ENCODE measurements around the gene RBM39. TPM values are rescaled to one million over a fixed set of nuclear protein-coding genes. Genes with fewer than 3 reads are reported as not detected.

The RBM39 gene
- total and polyA plus RNA-seq, 10 of the 15 experiments (the other 5 are each of a cell fraction or from before 2014, with no cell fraction given), result 135 to 280 (median 217) TPM

GRCh38 chr20:35734374-35734773 is 7.7 kb downstream of the RBM39 start:
- CTCF ChIA-PET, result interaction anchor here (0.7 to 1.6 kb wide), 2 partner anchors 42 to 150 kb away, joined by 3 to 4 read pairs; no protein-coding TSS in a partner anchor
- DNase-seq (ENCODE audit: low read depth, low spot score), result no peak
- Histone ChIP-seq H4K20me1 (ENCODE audit: control insufficient read depth, insufficient read depth) (peaks cover 14% of the 10 kb centered on the region), H3K27ac (ENCODE audit: control insufficient read depth, insufficient read depth) (no peak overlapping the region), H3K36me3 (ENCODE audit: control insufficient read depth in 2 of 2, insufficient read depth in 2 of 2, low read length in 1 of 2) (peaks cover 11 to 45% of the 10 kb centered on the region in 2 experiments), H3K4me1 (ENCODE audit: control insufficient read depth, insufficient read depth, low read length) (peaks cover 2% of the 10 kb centered on the region; the same call in 1 of the 2 replicates), H3K4me2 (ENCODE audit: control insufficient read depth, insufficient read depth) (peak overlapping the region; percentile 15; the same call in 1 of the 2 replicates), H3K4me3 (0 out of 2 replicates have a peak overlapping the region, but pooled peaks have one; percentile 20), H3K27me3 (replicated peaks in 1 of 2; ENCODE audit: control insufficient read depth in 2 of 2, insufficient read depth in 2 of 2, low read length in 1 of 2) (no peaks in the 10 kb centered on the region), H2AFZ (ENCODE audit: control insufficient read depth, low read depth, low read length) (no peak overlapping the region), H3K9me3 (replicated peaks; ENCODE audit: control insufficient read depth, insufficient read depth, low read length) (no peaks in the 10 kb centered on the region), H3K79me2 (ENCODE audit: control insufficient read depth, insufficient read depth, low read length) (peaks cover 94% of the 10 kb centered on the region), H3K9ac (ENCODE audit: control insufficient read depth, insufficient read depth, low read length) (no peak overlapping the region)
- SMC1A ChIA-PET (ENCODE audit: uncharacterized antibody, unreplicated experiment), result interaction anchor here (1.0 to 2.3 kb wide), 7 partner anchors 9 to 220 kb away, joined by 3 to 7 read pairs (median 4); partner anchors contain the start of gene SCAND1
- intact Hi-C loops (cut with micrococcal nuclease; ENCODE audit: unreplicated experiment), result loop anchor here (10.0 kb wide), 1 partner anchor 150 kb away; no protein-coding TSS in a partner anchor
- no TSS peak for BruUV-seq (replicated peaks)
- in situ Hi-C loops (cut with MboI), result no loop called here
- 0 out of 2 replicates have a peak, but pooled peaks have one; percentile 8 for TF ChIP-seq PML (IDR thresholded peaks at IDR 0.05; ENCODE audit: low read length)
- TF ChIP-seq, protein P1, sequence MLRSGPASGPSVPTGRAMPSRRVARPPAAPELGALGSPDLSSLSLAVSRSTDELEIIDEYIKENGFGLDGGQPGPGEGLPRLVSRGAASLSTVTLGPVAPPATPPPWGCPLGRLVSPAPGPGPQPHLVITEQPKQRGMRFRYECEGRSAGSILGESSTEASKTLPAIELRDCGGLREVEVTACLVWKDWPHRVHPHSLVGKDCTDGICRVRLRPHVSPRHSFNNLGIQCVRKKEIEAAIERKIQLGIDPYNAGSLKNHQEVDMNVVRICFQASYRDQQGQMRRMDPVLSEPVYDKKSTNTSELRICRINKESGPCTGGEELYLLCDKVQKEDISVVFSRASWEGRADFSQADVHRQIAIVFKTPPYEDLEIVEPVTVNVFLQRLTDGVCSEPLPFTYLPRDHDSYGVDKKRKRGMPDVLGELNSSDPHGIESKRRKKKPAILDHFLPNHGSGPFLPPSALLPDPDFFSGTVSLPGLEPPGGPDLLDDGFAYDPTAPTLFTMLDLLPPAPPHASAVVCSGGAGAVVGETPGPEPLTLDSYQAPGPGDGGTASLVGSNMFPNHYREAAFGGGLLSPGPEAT (IDR thresholded peaks at IDR 0.05; ENCODE audit: low read depth), result no peak
- RAD21 ChIA-PET (ENCODE audit: unreplicated experiment), result interaction anchor here (1.4 kb wide), 1 partner anchor 38 kb away, joined by 4 read pairs; the partner anchor contains the start of gene PHF20
- no peak for FAIRE-seq
- POLR2A ChIA-PET, result interaction anchor here (0.6 to 2.0 kb wide), 2 partner anchors 9 to 41 kb away, joined by 6 to 15 read pairs; no protein-coding TSS in a partner anchor
- ATAC-seq, result peak; percentile 12

GRCh38 chr20:35732644-35732982 is 9.4 kb downstream of the RBM39 start:
- POLR2A ChIA-PET, result interaction anchor here (0.6 to 0.8 kb wide), 2 partner anchors 11 to 324 kb away, joined by 4 read pairs; no protein-coding TSS in a partner anchor
- in situ Hi-C loops (cut with MboI), result no loop called here
- 30% methylated on average over 1 of the region's 1 CpG for WGBS (ENCODE audit: insufficient coverage, insufficient replicate concordance, low lambda C conversion rate, missing lambda C conversion rate)

More at GRCh38 chr20:35732644-35732982, 9.4 kb downstream of the RBM39 start:
- no peak for TF ChIP-seq RAD21 (IDR thresholded peaks at IDR 0.05; ENCODE audit: insufficient read depth, low read depth, low read length)
- TF ChIP-seq JUNB (IDR thresholded peaks at IDR 0.05), result no peak
- TF ChIP-seq ETV6 (conservative IDR thresholded peaks at IDR 0.05 in 1 of 2, IDR thresholded peaks at IDR 0.05 in 1 of 2; ENCODE audit: borderline replicate concordance in 1 of 2, low read depth in 1 of 2), result no peak
- TF ChIP-seq, protein P2, sequence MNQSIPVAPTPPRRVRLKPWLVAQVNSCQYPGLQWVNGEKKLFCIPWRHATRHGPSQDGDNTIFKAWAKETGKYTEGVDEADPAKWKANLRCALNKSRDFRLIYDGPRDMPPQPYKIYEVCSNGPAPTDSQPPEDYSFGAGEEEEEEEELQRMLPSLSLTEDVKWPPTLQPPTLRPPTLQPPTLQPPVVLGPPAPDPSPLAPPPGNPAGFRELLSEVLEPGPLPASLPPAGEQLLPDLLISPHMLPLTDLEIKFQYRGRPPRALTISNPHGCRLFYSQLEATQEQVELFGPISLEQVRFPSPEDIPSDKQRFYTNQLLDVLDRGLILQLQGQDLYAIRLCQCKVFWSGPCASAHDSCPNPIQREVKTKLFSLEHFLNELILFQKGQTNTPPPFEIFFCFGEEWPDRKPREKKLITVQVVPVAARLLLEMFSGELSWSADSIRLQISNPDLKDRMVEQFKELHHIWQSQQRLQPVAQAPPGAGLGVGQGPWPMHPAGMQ (IDR thresholded peaks at IDR 0.05; ENCODE audit: borderline replicate concordance), result no peak
- no peak for TF ChIP-seq CREM (IDR thresholded peaks at IDR 0.05; ENCODE audit: low read depth)
- TF ChIP-seq MYC (IDR thresholded peaks at IDR 0.05; ENCODE audit: insufficient read depth, insufficient read length, insufficient replicate concordance, low read length, severe bottlenecking), result no peak
- TF ChIP-seq NBN (IDR thresholded peaks at IDR 0.05), result no peak
- FAIRE-seq, result no peak
- no peak overlapping the region for H3K27ac ChIP-seq (ENCODE audit: control insufficient read depth, insufficient read depth)
- no peak overlapping the region for H3K4me2 ChIP-seq (ENCODE audit: control insufficient read depth, insufficient read depth)
- intact Hi-C loops (cut with micrococcal nuclease; ENCODE audit: unreplicated experiment), result loop anchor here (10.0 kb wide), 1 partner anchor 152 kb away; no protein-coding TSS in a partner anchor
- H3K79me2 ChIP-seq (ENCODE audit: control insufficient read depth, insufficient read depth, low read length), result peaks cover 87% of the 10 kb centered on the region
- peaks cover 16% of the 10 kb centered on the region for H4K20me1 ChIP-seq (ENCODE audit: control insufficient read depth, insufficient read depth)
- DNase-seq (ENCODE audit: low read depth, low spot score), result no peak
- RAD21 ChIA-PET (ENCODE audit: unreplicated experiment), result no interaction called here
- H2AFZ ChIP-seq (ENCODE audit: control insufficient read depth, low read depth, low read length), result no peak overlapping the region
- H3K27me3 ChIP-seq (replicated peaks in 1 of 2; ENCODE audit: control insufficient read depth in 2 of 2, insufficient read depth in 2 of 2, low read length in 1 of 2), result no peaks in the 10 kb centered on the region
- SMC1A ChIA-PET (ENCODE audit: uncharacterized antibody, unreplicated experiment), result interaction anchor here (0.8 kb wide), 1 partner anchor 10 kb away, joined by 3 read pairs; no protein-coding TSS in a partner anchor
- no peak overlapping the region for H3K4me3 ChIP-seq
- no peak overlapping the region for H3K9ac ChIP-seq (ENCODE audit: control insufficient read depth, insufficient read depth, low read length)
- BruUV-seq (replicated peaks), result no TSS peak
- ATAC-seq, result no peak
- CTCF ChIA-PET, result interaction anchor here (1.0 kb wide), 1 partner anchor 9 kb away, joined by 3 read pairs; the partner anchor contains the start of gene RBM39
- H3K36me3 ChIP-seq (ENCODE audit: control insufficient read depth in 2 of 2, insufficient read depth in 2 of 2, low read length in 1 of 2), result peaks cover 8 to 40% of the 10 kb centered on the region in 2 experiments
- H3K4me1 ChIP-seq (ENCODE audit: control insufficient read depth, insufficient read depth, low read length), result no peaks in the 10 kb centered on the region
- H3K9me3 ChIP-seq (replicated peaks; ENCODE audit: control insufficient read depth, insufficient read depth, low read length), result no peaks in the 10 kb centered on the region

Data from GM12878 (cell line).